Calu3 (cell line): Measurements from ENCODE around the gene AKAP7. TPM values are rescaled to one million over a fixed set of nuclear protein-coding genes. Genes with fewer than 3 reads are reported as not detected.

Experiments
- BruUV-seq: library from RNA; stranded (reverse); fragments of 400-500 nt; replicated peaks from 2 replicates; lab custom pipeline; 2021; lab: Mats Ljungman, UMichigan
- CTCF ChIA-PET: fragments of 300-600 bp; sonication (Branson Sonifier 250); formaldehyde crosslinking; loops from one replicate; lab custom pipeline; 2022; ENCODE audit warnings: antibody characterized with exemption; lab: Charles Lee
- DNase-seq: peaks from one replicate; pipeline ENCODE4 v3.0.0; 2022
- H3K27ac Mint-ChIP-seq: one replicate; pipeline ENCODE4 v1.8.0; 2022; ENCODE audit warnings: mixed read lengths; ENCODE audit not compliant: unreplicated experiment
- H3K27me3 Mint-ChIP-seq: one replicate; pipeline ENCODE4 v1.8.0; 2022; ENCODE audit warnings: mixed read lengths; ENCODE audit not compliant: unreplicated experiment
- H3K36me3 Mint-ChIP-seq: one replicate; pipeline ENCODE4 v1.8.0; 2022; ENCODE audit warnings: mild to moderate bottlenecking, moderate library complexity, mixed read lengths; ENCODE audit not compliant: insufficient read depth, unreplicated experiment
- H3K4me1 Mint-ChIP-seq: one replicate; pipeline ENCODE4 v1.8.0; 2022; ENCODE audit warnings: mild to moderate bottlenecking, low read depth, mixed read lengths; ENCODE audit not compliant: unreplicated experiment
- H3K4me3 Mint-ChIP-seq: one replicate; pipeline ENCODE4 v1.8.0; 2022; ENCODE audit warnings: mild to moderate bottlenecking, low read depth, moderate library complexity, mixed read lengths; ENCODE audit not compliant: unreplicated experiment
- H3K9me3 Mint-ChIP-seq: one replicate; pipeline ENCODE4 v1.8.0; 2022; ENCODE audit warnings: low read depth, mixed read lengths; ENCODE audit not compliant: unreplicated experiment
- intact Hi-C: fragments of 100-400 bp; cut with micrococcal nuclease; formaldehyde crosslinking; loops from one replicate; pipeline ENCODE4 v1.10.0; 2022; ENCODE audit not compliant: unreplicated experiment
- total RNA-seq: library from RNA; stranded (reverse); gene quantifications from 2 replicates; pipeline ENCODE4 v1.2.3, GENCODE V29; 2022
- TF ChIP-seq, protein P1 (sequence below): fragments of 200-600 bp; IDR thresholded peaks from one replicate; pipeline ENCODE4 v1.8.0; 2022; ENCODE audit warnings: antibody characterized with exemption; ENCODE audit not compliant: unreplicated experiment

The AKAP7 gene
- total RNA-seq, 1 experiment from 2014 or later: 7.7 TPM

DNA sequence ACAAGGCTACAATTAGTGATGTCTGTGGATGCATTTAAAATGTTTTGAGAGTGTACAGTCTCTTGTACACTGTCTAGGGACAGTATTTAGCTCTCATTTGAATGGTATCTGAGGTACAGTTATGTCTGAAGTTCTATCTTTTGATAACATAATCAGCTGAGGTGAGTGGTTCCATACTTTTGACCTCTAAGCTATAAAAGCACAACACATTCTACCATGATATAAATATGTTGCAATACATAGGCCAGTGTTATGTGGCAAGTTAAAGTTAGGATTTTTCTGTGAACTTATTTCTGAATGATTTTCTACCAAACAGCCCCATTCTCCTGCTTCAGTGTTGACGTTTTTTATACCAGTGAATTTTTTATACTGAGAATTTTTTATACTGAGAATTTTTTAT, 77.6 kb downstream of the AKAP7 start:
- Mint-ChIP-seq H3K27me3 (no peaks in the 10 kb centered on the region), H3K9me3 (no peaks in the 10 kb centered on the region), H3K4me3 (no peak overlapping the region), H3K27ac (no peak overlapping the region), H3K4me1 (no peaks in the 10 kb centered on the region), H3K36me3 (no peaks in the 10 kb centered on the region)
- TF ChIP-seq, protein P1, sequence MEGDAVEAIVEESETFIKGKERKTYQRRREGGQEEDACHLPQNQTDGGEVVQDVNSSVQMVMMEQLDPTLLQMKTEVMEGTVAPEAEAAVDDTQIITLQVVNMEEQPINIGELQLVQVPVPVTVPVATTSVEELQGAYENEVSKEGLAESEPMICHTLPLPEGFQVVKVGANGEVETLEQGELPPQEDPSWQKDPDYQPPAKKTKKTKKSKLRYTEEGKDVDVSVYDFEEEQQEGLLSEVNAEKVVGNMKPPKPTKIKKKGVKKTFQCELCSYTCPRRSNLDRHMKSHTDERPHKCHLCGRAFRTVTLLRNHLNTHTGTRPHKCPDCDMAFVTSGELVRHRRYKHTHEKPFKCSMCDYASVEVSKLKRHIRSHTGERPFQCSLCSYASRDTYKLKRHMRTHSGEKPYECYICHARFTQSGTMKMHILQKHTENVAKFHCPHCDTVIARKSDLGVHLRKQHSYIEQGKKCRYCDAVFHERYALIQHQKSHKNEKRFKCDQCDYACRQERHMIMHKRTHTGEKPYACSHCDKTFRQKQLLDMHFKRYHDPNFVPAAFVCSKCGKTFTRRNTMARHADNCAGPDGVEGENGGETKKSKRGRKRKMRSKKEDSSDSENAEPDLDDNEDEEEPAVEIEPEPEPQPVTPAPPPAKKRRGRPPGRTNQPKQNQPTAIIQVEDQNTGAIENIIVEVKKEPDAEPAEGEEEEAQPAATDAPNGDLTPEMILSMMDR: no peak
- CTCF ChIA-PET: no interaction called here
- no peak for DNase-seq
- intact Hi-C loops: no loop called here
- BruUV-seq: no TSS peak

DNA sequence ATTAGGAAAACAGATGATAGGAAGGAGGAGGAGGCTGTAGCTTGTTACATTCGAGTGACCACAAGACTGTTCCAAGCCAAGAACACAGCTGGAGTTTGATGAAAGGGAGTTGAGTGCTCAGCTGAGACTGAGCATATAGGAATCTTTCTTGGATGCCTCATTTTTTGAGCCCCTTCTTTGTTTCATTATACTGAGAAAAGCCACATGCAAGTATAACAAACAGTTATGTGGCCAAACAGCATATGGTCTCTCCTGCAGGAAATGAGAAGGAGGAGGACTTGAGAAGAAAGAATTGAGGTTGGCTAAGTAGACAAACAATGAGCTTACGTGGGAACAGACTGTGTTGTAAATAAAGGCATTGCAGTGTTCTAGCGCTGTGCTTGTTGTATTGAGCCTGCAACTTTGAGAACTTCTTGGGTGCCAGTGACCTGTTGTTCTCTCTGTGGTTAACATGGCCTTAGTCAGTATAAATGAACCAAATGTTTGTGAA, 78.3 kb downstream of the AKAP7 start:
- CTCF ChIA-PET: no interaction called here
- Mint-ChIP-seq H3K9me3 (no peaks in the 10 kb centered on the region), H3K36me3 (no peaks in the 10 kb centered on the region), H3K27me3 (no peaks in the 10 kb centered on the region), H3K4me1 (no peaks in the 10 kb centered on the region), H3K4me3 (no peak overlapping the region), H3K27ac (no peak overlapping the region)
- no TSS peak for BruUV-seq
- no peak for DNase-seq
- intact Hi-C loops: no loop called here
- TF ChIP-seq, protein P1: no peak

DNA sequence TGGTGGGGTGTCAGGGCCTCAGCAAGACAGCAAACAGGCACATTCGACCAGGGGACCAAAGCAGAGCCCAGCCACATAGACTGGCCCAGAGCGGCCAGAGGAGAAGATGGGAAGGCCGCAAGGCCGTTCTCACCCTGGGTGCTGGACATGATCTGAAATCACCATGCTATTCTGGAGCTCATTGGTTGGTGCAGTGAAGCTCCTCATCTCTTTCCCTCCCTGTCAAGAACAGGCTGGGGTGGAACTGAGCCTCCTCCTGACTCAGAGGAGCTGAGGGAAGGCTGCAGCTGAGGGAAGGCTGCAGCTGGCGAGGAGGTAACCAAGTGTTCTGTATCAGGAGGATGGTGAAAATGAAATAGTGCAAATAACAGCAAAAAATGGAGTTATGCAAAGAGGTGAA, 80.0 kb downstream of the AKAP7 start:
- H3K36me3 Mint-ChIP-seq: no peaks in the 10 kb centered on the region
- H3K4me3 Mint-ChIP-seq: no peak overlapping the region
- H3K4me1 Mint-ChIP-seq: no peaks in the 10 kb centered on the region
- TF ChIP-seq, protein P1: no peak
- CTCF ChIA-PET: no interaction called here
- no peaks in the 10 kb centered on the region for H3K9me3 Mint-ChIP-seq
- DNase-seq: no peak
- H3K27ac Mint-ChIP-seq: no peak overlapping the region
- no TSS peak for BruUV-seq
- intact Hi-C loops: no loop called here
- H3K27me3 Mint-ChIP-seq: no peaks in the 10 kb centered on the region

DNA sequence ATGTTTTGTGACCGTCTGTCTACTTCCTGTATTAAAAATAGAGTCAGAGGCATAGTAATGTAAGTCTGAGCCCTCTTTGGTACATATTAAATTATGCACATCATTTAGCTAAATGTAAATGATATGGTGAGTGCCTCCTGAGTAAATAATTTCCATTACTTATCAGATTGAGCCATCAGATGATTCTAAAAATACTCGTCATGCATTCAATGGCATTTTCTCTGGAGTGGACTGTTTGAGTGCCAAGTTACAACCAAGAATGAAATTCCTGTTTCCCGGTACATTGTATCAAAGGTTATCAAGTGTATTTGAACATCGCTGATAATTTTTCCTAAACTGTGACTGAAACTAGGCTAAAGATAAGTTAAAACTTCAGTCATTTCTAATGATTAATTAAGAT, 81.0 kb downstream of the AKAP7 start:
- Mint-ChIP-seq H3K4me1 (no peaks in the 10 kb centered on the region), H3K9me3 (no peaks in the 10 kb centered on the region), H3K4me3 (no peak overlapping the region), H3K36me3 (no peaks in the 10 kb centered on the region), H3K27ac (no peak overlapping the region), H3K27me3 (no peaks in the 10 kb centered on the region)
- CTCF ChIA-PET: no interaction called here
- no peak for DNase-seq
- intact Hi-C loops: no loop called here
- TF ChIP-seq, protein P1: no peak
- BruUV-seq: no TSS peak
